ENCODE results near the gene GGT1.
"Not testable (repeated sequence)": the region's sequence is repeated elsewhere in the genome, so short reads cannot be mapped to it uniquely, and the experiment has no call there.

Gene GGT1

DNA sequence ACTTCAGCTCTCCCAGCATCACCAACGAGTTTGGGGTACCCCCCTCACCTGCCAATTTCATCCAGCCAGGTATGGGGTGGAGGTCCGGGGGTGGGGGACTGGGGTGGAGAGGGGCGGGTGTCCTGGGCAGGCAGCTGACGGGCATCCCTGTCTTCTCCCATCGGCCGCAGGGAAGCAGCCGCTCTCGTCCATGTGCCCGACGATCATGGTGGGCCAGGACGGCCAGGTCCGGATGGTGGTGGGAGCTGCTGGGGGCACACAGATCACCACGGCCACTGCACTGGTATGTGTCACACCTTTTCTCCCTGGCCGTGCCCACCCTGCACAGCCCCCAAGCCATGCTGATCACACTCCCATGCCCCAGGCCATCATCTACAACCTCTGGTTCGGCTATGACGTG, 24.9 kb downstream of the GGT1 start:
- DNase-seq (ENCODE audit: low read depth in 1 of 2, low spot score in 1 of 2); in situ Hi-C loops (cut with HindIII; ENCODE audit: low pct_unique_long_range_greater_than_20kb, low sequenced_read_pairs): not testable (repeated sequence)

DNA sequence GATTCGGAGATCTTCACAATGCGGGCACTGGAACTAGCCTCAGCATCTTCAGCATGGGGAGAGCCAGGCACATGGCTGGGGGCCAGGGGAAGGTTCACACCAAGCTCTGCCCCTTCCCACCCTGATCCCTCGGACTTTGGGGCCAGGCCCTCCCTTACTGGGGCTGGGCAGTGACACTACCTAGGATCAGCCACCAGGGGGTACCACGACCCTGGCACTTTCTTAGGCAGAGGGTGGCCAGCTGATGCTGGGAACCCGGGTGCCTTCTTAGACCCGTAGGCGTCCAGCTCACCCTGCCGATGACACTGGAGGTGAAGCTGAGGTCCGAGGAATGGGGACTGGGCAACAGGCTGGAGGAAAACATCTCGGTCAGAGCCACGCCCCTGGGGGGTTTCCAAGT, 26.1 kb downstream of the GGT1 start:
- DNase-seq (ENCODE audit: low read depth in 1 of 2, low spot score in 1 of 2); in situ Hi-C loops (cut with HindIII; ENCODE audit: low pct_unique_long_range_greater_than_20kb, low sequenced_read_pairs): not testable (repeated sequence)

DNA sequence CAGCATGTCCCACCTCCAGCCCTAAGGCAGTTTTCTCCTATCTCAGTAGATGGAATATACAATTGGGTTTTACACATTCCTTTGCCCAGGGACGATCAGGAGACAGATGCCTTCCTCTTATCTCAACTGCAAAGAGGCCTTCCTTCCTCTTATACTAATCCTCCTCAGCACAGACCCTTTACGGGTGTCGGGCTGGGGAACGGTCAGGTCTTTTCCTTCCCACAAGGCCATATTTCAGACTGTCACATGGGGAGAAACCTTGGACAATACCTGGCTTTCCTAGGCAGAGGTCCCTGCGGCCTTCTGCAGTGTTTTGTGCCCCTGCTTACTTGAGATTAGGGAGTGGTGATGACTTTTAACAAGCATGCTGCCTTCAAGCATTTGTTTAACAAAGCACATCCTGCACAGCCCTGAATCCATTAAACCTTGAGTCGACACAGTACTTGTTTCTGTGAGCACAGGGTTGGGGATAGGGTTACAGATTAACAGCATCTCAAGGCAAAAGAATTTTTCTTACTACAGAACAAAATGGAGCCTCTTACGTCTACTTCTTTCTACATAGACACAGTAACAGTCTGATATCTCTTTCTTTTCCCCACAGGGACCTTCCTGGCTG, 27.9 kb downstream of the GGT1 start:
- DNase-seq (ENCODE audit: low read depth in 1 of 2, low spot score in 1 of 2); in situ Hi-C loops (cut with HindIII; ENCODE audit: low pct_unique_long_range_greater_than_20kb, low sequenced_read_pairs): not testable (repeated sequence)

DNA sequence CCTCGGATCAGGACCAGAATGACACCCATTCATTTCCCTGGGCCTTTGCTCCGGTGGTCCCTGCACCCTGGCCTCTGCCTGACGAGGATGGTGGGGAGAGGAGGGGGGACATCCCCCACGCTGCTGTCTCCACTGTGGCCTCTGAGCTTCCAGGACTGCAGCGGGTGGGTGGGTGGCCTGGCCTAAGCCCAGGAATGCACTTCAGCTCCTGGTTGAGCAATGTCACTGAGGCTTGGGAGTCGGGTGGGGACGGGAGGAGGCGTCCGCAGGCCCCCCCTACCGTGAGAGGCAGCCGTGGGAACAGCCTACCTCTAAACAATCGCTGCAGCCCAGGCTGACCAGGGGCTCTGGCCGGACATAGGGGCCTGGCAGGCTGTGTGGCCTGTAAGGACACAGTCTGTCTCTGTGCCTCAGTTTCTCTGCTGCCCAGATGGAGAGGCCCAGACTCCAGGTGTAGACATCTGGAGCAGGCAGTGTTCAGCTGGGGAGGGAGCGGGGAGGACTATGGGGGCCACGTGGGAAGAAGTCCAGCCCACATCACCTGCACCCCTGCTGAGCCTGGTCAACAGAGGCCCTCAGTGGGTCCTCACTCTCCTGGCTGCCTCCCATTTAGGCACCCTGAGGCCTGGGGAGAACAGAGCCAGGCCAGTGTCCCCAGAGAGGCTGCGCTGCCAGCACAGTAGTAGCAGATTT, 28.6 kb downstream of the GGT1 start:
- in situ Hi-C loops (cut with HindIII; ENCODE audit: low pct_unique_long_range_greater_than_20kb, low sequenced_read_pairs); DNase-seq (ENCODE audit: low read depth in 1 of 2, low spot score in 1 of 2): not testable (repeated sequence)

DNA sequence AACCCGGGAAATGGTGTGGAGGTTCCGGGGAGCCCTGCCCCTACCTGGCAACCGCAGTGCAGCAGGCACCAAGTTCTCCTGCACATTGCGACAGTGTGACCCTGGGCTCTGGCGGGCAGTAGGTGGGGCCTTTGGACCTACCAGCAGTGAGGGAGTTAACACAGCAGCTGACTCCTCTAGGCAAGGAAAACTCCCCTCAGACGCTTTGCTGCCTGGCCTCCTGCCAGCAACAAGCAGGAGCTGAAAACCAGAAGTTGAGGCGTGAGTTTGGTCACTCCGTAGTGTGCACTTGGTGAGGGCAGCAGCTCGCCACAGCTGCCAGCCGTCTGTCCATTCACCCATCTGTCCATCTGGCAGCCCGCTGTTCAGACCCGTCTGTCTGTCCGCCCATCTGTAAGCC, 29.6 kb downstream of the GGT1 start:
- in situ Hi-C loops (cut with HindIII; ENCODE audit: low pct_unique_long_range_greater_than_20kb, low sequenced_read_pairs); DNase-seq (ENCODE audit: low read depth in 1 of 2, low spot score in 1 of 2): not testable (repeated sequence)

DNA sequence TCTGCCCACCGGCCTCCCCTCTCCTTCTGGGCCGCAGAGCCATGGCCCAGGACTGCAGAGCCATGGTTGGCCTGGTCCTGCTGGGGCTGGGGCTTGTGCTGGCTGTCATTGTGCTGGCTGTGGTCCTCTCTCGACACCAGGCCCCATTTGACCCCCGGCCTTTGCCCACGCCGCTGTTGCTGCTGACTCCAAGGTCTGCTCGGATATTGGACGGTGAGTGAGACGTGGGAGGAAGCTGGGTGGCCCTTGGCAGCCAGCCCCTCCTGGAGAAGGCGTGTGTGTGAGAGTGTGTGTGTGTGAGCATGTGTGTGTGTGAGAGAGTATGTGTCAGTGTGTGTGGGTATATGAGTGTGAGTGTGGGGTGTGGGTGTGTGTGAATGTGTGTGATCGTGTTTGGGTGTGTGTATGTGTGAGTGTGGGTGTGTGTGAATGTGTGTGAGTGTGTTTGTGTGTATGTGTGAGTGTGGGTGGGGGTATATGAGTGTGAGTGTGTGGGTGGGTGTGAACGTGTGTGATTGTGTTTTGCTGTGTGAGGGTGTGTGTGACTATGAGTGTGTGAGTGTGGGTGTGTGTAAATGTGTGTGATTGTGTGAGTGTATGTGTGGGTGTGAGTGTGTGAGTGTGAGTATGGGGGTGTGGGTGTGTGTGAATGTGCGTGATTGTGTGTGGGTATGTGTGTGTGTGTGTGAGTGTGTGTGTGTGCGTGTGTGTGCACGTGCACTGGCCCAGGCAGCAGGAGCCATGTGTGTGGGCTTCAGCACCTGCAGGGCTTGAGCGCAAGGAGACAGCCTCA, 30.4 kb downstream of the GGT1 start:
- in situ Hi-C loops (cut with HindIII; ENCODE audit: low pct_unique_long_range_greater_than_20kb, low sequenced_read_pairs); DNase-seq (ENCODE audit: low read depth in 1 of 2, low spot score in 1 of 2): not testable (repeated sequence)

DNA sequence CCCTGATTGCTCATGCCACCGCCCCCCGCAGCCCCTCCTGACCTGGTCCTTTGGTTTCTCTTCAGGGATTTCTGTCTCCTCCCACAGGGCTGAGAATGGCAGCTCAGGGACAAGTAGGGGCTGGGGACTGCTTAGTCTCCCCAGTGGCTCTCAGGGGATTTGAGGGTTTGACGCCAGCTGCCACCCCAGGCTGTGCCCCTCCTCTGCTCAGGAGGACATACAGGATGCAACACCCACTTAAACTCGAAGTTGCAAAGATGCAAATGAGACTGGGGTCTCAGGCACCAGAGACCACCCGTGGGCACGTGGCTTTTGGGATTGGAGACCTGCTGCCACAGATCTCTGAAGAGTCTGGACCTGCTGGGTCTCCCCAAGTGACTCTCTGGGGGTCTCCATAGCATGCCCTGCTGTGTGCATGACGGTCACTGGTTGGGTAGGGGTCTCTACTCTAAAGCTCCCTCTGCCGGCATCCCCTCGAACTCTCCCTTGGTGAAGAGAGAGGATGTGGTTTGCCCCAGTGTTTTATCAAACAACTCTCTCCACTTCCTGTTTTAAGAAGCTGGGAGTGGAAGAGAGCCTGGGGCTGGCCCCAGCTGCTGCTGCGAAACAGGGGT, 31.9 kb downstream of the GGT1 start:
- DNase-seq (ENCODE audit: low read depth in 1 of 2, low spot score in 1 of 2); in situ Hi-C loops (cut with HindIII; ENCODE audit: low pct_unique_long_range_greater_than_20kb, low sequenced_read_pairs): not testable (repeated sequence)

DNA sequence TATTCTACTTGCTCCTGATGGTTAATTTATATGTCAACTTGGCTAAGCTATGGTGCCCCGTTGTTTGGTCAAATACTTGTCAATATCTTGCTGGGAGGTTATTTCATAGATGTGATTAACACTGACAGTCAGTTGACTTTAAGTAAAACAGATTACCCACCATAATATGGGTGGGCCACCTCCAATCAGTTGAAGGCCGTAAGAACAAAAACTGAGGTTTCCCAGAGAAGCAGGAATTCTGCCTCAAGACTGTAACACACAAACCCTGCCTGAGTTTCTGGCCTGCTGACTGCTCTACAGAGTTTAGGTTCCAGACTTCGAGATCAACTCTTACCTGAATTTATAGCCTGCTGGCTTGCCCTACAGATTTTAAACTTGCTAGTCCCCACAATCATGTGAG, 33.5 kb downstream of the GGT1 start:
- in situ Hi-C loops (cut with HindIII; ENCODE audit: low pct_unique_long_range_greater_than_20kb, low sequenced_read_pairs); DNase-seq (ENCODE audit: low read depth in 1 of 2, low spot score in 1 of 2): not testable (repeated sequence)

DNA sequence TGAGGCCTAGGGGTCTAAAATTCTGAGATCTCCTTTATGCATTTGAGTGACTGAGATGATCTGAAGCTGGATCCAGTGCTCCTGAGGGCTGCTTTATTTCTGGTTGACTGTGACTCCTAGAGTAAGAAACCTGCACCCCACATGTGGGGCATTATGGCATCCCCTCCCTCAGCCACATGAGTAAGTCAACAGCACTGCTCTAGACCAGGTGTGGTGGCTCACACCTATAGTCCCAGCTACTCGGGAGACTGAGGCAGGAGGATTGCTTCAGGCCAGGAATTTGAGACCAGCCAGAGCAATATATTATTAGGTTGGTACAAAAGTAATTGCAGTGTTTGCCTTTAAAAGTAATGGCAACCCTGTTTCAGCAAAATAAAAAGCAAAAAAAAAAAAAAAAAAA, 39.3 kb downstream of the GGT1 start:
- in situ Hi-C loops (cut with HindIII; ENCODE audit: low pct_unique_long_range_greater_than_20kb, low sequenced_read_pairs); DNase-seq (ENCODE audit: low read depth in 1 of 2, low spot score in 1 of 2): not testable (repeated sequence)

DNA sequence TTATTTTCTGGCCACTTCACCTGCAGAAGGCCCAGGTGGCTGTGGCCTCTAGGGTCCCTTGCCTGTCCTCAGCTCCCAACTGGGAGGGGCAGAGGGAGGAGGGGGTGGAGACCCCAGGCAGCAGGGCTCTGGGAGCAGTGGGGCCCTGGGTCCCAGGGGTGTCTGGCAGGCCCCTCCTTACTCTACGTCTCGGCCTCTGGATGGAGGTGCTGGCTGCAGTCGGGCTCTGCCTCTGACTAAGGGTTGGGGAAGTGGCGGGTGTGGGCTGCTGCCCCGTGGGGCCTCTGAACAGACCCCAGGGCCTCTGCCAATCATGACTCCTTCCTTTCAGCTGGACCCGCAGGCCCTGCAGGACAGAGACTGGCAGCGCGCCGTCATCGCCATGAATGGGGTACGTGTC, 41.4 kb downstream of the GGT1 start:
- DNase-seq (ENCODE audit: low read depth in 1 of 2, low spot score in 1 of 2); in situ Hi-C loops (cut with HindIII; ENCODE audit: low pct_unique_long_range_greater_than_20kb, low sequenced_read_pairs): not testable (repeated sequence)

DNA sequence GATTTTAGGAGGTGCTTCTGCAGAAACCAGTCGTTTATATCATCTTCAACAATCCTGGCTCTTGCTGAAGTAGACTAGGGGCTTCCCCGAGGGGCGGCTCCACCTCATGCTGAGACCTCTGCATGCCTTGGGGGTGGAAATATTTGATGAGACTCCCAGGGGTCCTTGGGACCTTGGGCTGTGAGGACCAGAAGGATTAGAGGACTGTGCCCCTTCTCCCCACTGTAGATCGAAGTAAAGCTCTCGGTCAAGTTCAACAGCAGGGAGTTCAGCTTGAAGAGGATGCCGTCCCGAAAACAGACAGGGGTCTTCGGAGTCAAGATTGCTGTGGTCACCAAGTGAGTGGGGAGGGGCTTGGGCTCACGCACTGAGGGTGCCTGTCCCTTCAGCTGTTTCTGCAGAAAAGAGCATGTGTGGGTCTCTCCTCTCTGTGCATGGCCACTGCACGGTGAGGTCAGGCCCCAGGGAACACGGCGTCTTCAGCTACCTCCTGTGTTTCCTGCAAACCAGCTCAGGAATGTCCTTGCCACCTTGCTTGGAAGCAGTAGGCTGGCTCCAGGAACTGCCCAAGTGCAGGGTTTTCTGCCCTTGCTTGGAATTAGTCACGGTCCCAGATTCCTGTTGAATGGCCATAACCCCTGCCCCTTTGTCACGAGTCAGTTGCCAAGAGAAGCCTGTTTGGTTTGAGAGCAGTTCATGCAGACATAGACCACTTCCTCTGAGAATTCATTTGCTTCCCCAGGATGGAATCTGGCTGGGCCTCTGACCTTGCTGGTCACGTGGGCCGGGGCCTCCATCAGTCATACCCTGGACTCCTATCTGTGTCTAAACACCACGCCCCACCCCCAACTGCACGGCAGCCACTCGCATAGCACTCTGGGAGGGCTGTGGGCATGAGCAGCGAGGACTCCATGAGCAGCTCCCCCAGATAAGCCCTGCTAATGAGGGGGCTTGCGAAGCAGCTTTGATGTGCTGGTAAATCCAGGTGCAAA, 42.7 kb downstream of the GGT1 start:
- DNase-seq (ENCODE audit: low read depth in 1 of 2, low spot score in 1 of 2); in situ Hi-C loops (cut with HindIII; ENCODE audit: low pct_unique_long_range_greater_than_20kb, low sequenced_read_pairs): not testable (repeated sequence)

DNA sequence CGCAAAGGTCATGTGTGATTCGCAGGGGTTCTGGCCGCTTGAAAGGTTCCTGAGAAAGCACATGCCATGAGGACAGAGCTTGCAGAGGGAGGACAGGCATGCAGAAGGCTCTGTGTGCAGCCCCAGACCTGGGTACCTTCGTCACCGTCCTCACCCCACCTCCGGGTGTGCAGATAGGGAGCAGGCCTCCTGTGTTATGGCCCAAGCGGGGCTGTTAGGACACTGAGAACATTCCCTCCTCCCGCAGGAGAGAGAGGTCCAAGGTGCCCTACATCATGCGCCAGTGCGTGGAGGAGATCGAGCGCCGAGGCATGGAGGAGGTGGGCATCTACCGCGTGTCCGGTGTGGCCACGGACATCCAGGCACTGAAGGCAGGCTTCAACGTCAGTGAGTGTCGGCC, 43.8 kb downstream of the GGT1 start:
- DNase-seq (ENCODE audit: low read depth in 1 of 2, low spot score in 1 of 2); in situ Hi-C loops (cut with HindIII; ENCODE audit: low pct_unique_long_range_greater_than_20kb, low sequenced_read_pairs): not testable (repeated sequence)

DNA sequence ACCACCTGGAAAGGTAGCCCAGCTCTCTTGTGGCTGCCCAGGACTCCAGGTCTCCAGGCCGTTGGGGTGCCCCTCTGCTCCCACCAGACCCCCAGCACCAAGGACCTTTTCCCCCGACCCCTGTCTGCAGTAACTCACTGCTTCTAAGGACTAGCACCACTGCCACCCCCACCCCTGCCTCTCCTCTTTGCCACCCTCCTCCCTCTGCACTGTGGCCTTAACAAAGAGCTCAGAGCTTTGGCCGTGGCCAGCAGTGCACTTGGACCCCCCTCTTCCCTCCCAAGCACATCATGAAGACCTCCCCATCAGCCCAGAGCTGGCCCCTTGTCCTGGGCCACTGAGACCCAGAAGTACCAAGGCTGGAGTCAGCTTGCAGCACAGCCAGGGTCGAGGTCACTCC, 46.4 kb downstream of the GGT1 start:
- in situ Hi-C loops (cut with HindIII; ENCODE audit: low pct_unique_long_range_greater_than_20kb, low sequenced_read_pairs); DNase-seq (ENCODE audit: low read depth in 1 of 2, low spot score in 1 of 2): not testable (repeated sequence)

DNA sequence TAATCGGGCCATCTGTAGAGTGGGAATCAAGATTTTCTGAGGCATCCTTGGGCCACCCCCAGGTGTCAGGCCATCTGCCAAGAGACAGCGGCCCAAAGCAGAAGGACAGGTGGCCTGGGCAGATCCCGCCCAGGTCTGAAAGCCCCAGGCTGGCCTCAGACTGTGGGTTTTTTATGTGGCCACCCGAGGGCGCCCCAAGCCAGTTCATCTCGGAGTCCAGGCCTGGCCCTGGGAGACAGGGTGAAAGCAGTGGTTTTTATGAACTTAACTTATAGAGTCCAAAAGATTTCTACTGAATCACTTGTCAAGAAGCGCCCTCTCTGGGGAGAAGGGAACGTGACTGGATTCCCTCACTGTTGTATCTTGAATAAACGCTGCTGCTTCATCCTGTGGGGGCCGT, 47.9 kb downstream of the GGT1 start:
- DNase-seq (ENCODE audit: low read depth in 1 of 2, low spot score in 1 of 2); in situ Hi-C loops (cut with HindIII; ENCODE audit: low pct_unique_long_range_greater_than_20kb, low sequenced_read_pairs): not testable (repeated sequence)

DNA sequence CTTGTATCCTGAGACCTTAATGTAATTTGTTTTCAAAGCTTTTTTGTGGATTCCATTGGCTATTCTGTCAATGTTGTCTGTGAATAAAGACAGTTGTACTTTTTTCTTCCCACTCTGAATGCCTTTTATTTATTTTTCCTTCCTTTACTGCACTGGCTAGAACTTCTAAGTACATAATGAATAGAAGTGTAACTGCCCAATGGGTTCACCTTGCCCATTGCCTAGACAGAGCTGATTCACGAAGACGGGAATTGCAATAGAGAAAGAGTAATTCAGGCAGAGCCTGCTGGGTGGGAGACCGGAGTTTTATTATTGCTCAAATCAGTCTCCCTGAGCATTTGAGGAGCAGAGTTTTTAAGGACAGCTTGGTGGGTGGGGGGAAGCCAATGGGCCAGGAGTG, 62.4 kb downstream of the GGT1 start:
- DNase-seq (ENCODE audit: low read depth in 1 of 2, low spot score in 1 of 2); in situ Hi-C loops (cut with HindIII; ENCODE audit: low pct_unique_long_range_greater_than_20kb, low sequenced_read_pairs): not testable (repeated sequence)

DNA sequence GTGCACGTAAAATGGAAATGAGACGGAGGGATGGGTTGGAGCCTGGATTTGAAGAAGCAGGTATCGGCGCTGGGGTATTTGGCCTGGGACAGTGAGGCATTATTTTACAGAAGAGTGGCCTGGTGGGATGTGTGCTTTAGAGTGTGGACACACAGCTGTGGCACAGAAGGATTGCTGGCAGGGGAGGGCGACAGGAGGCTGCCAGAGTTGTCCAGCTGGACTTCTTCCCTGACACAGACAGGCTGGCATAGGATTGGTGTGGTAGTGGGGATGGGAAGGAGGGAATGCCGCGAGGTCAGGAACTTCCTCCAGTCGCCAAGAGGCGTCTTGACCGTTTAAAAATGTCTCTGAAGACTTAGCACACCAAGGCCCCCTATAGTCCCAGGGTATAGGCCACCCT, 64.9 kb downstream of the GGT1 start:
- DNase-seq (ENCODE audit: low read depth in 1 of 2, low spot score in 1 of 2); in situ Hi-C loops (cut with HindIII; ENCODE audit: low pct_unique_long_range_greater_than_20kb, low sequenced_read_pairs): not testable (repeated sequence)

DNA sequence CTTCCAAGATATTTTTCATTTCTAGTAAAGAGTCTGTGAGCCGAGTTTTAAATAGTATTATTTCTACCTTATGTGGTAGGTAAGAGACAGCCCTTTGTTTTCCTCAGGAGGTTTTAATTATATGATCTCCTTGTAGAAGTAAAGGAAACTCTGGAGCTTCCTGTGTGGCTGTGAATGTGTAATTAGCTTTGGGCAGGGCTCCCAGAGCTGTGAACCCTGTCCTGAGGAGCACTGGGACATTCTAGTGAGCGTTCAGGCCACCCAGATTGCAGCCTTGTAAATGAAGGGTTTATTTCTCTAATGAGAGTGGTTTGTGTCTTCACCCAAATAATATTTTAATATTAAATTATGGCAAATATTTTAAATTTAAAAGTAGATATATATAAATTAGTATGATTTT, 69.5 kb downstream of the GGT1 start:
- DNase-seq (ENCODE audit: low read depth in 1 of 2, low spot score in 1 of 2); in situ Hi-C loops (cut with HindIII; ENCODE audit: low pct_unique_long_range_greater_than_20kb, low sequenced_read_pairs): not testable (repeated sequence)
